ENCODE data around the gene CTDSP2.
"Not testable (repeated sequence)": the region's sequence is repeated elsewhere in the genome, so short reads cannot be mapped to it uniquely, and the experiment has no call there.

The CTDSP2 gene

GRCh38 chr12:57852620-57853500, 6.3 kb upstream of the CTDSP2 start:
- DNase-seq (ENCODE audit: low read depth in 2 of 3, low spot score in 2 of 3) = no peak

GRCh38 chr12:57852200-57852599, 5.7 kb upstream of the CTDSP2 start:
- no peak for DNase-seq (ENCODE audit: low read depth in 2 of 3, low spot score in 2 of 3)

- no peak for DNase-seq (ENCODE audit: low read depth in 2 of 3, low spot score in 2 of 3)
Observed at GRCh38 chr12:57851552-57851951, 5.0 kb upstream of the CTDSP2 start.

- DNase-seq (ENCODE audit: low read depth in 2 of 3, low spot score in 2 of 3) = no peak
Observed at GRCh38 chr12:57850854-57851430, 4.4 kb upstream of the CTDSP2 start.

- DNase-seq (ENCODE audit: low read depth in 2 of 3, low spot score in 2 of 3) = not testable (repeated sequence)
Observed at GRCh38 chr12:57849447-57849846, 2.9 kb upstream of the CTDSP2 start.

- DNase-seq (ENCODE audit: low read depth in 2 of 3, low spot score in 2 of 3) = no peak
Observed at GRCh38 chr12:57849035-57849434, 2.5 kb upstream of the CTDSP2 start.

GRCh38 chr12:57848208-57848607, 1.7 kb upstream of the CTDSP2 start:
- DNase-seq (ENCODE audit: low read depth in 2 of 3, low spot score in 2 of 3) = no peak

- DNase-seq (ENCODE audit: low read depth in 2 of 3, low spot score in 2 of 3) = no peak
Observed at GRCh38 chr12:57846285-57846576, 298 bp downstream of the CTDSP2 start.

GRCh38 chr12:57845478-57846284, 848 bp downstream of the CTDSP2 start:
- peak in 2 of 3 experiments; percentile 43 to 52 for DNase-seq (ENCODE audit: low read depth in 2 of 3, low spot score in 2 of 3)

GRCh38 chr12:57844709-57845477, 1.6 kb downstream of the CTDSP2 start:
- no peak for DNase-seq (ENCODE audit: low read depth in 2 of 3, low spot score in 2 of 3)

GRCh38 chr12:57842342-57843294, 3.9 kb downstream of the CTDSP2 start:
- DNase-seq (ENCODE audit: low read depth in 2 of 3, low spot score in 2 of 3) = no peak

GRCh38 chr12:57841445-57841844, 5.1 kb downstream of the CTDSP2 start:
- no peak for DNase-seq (ENCODE audit: low read depth in 2 of 3, low spot score in 2 of 3)

GRCh38 chr12:57840726-57841125, 5.8 kb downstream of the CTDSP2 start:
- DNase-seq (ENCODE audit: low read depth in 2 of 3, low spot score in 2 of 3) = no peak

- no peak for DNase-seq (ENCODE audit: low read depth in 2 of 3, low spot score in 2 of 3)
Observed at GRCh38 chr12:57839996-57840395, 6.5 kb downstream of the CTDSP2 start.

GRCh38 chr12:57838594-57839302, 7.8 kb downstream of the CTDSP2 start:
- DNase-seq (ENCODE audit: low read depth in 2 of 3, low spot score in 2 of 3) = no peak

- no peak for DNase-seq (ENCODE audit: low read depth in 2 of 3, low spot score in 2 of 3)
Observed at GRCh38 chr12:57837864-57838562, 8.5 kb downstream of the CTDSP2 start.

- no peak for DNase-seq (ENCODE audit: low read depth in 2 of 3, low spot score in 2 of 3)
Observed at GRCh38 chr12:57836442-57837375, 9.8 kb downstream of the CTDSP2 start.

Measured in activated CD8-positive, alpha-beta memory T cell treated with anti-CD3 and anti-CD28 coated beads for 48 hours (primary cell).